Measurements from ENCODE around the gene UGT1A7.

The UGT1A7 gene

GRCh38 chr2:233773854-233774253, 92.2 kb downstream of the UGT1A7 start:
- H3K4me3 Mint-ChIP-seq, result no peak overlapping the region
- ATAC-seq (replicated peaks), result no peak
- H3K27ac Mint-ChIP-seq, result no peak overlapping the region
- H3K36me3 Mint-ChIP-seq, result peaks cover 6 to 9% of the 10 kb centered on the region in 2 donors
- H3K4me1 Mint-ChIP-seq, result no peaks in the 10 kb centered on the region
- peaks cover 17 to 24% of the 10 kb centered on the region in 2 donors for H3K27me3 Mint-ChIP-seq
- H3K9me3 Mint-ChIP-seq, result peaks cover 9 to 15% of the 10 kb centered on the region in 2 donors
- DNase-seq, result no peak

- H3K4me1 Mint-ChIP-seq, result no peaks in the 10 kb centered on the region
- no peak overlapping the region for H3K27ac Mint-ChIP-seq
- H3K9me3 Mint-ChIP-seq, result peaks cover 9 to 17% of the 10 kb centered on the region in 2 donors
- no peak for ATAC-seq (replicated peaks)
- H3K36me3 Mint-ChIP-seq, result peaks cover 4 to 9% of the 10 kb centered on the region in 2 donors
- DNase-seq, result no peak
- peaks cover 20 to 31% of the 10 kb centered on the region in 2 donors for H3K27me3 Mint-ChIP-seq
- no peak overlapping the region for H3K4me3 Mint-ChIP-seq
Observed at GRCh38 chr2:233775414-233775813, 93.7 kb downstream of the UGT1A7 start.

GRCh38 chr2:233778030-233778429, 96.3 kb downstream of the UGT1A7 start, which contains the start of gene MROH2A:
Gene MROH2A, plus strand, starts transcription at chr2:233778330. Its CDS starts 1,029 bp downstream, at chr2:233779359.
- peaks cover 9 to 21% of the 10 kb centered on the region in 2 donors for H3K9me3 Mint-ChIP-seq
- H3K27ac Mint-ChIP-seq, result no peak within 1 kb of the TSS
- DNase-seq (no peak), ATAC-seq (replicated peaks) (no peak)
- no peaks in the 10 kb centered on the region for H3K4me1 Mint-ChIP-seq
- peaks cover 4 to 9% of the 10 kb centered on the region in 2 donors for H3K36me3 Mint-ChIP-seq
- no peak within 1 kb of the TSS for H3K4me3 Mint-ChIP-seq
- H3K27me3 Mint-ChIP-seq, result peaks cover 30 to 38% of the 10 kb centered on the region in 2 donors

- peaks cover 4 to 9% of the 10 kb centered on the region in 2 donors for H3K36me3 Mint-ChIP-seq
- no peaks in the 10 kb centered on the region for H3K4me1 Mint-ChIP-seq
- DNase-seq (no peak), ATAC-seq (replicated peaks) (no peak)
- peaks cover 9 to 21% of the 10 kb centered on the region in 2 donors for H3K9me3 Mint-ChIP-seq
- H3K4me3 Mint-ChIP-seq, result no peak overlapping the region
- peaks cover 36 to 37% of the 10 kb centered on the region in 2 donors for H3K27me3 Mint-ChIP-seq
- H3K27ac Mint-ChIP-seq, result no peak overlapping the region
Observed at GRCh38 chr2:233779722-233780121, 98.0 kb downstream of the UGT1A7 start.

- no peak for ATAC-seq (replicated peaks)
- Mint-ChIP-seq H3K27ac (no peak overlapping the region), H3K9me3 (peaks cover 8 to 23% of the 10 kb centered on the region in 2 donors), H3K4me1 (no peaks in the 10 kb centered on the region), H3K27me3 (peaks cover 33 to 43% of the 10 kb centered on the region in 2 donors), H3K36me3 (peaks cover 0 to 7% of the 10 kb centered on the region in 2 donors), H3K4me3 (no peak overlapping the region)
- DNase-seq, result no peak
Observed at GRCh38 chr2:233780771-233781170, 99.1 kb downstream of the UGT1A7 start.

- peaks cover 4% of the 10 kb centered on the region in 2 donors for H3K36me3 Mint-ChIP-seq
- H3K4me3 Mint-ChIP-seq, result no peak overlapping the region
- peaks cover 15 to 21% of the 10 kb centered on the region in 2 donors for H3K27me3 Mint-ChIP-seq
- H3K4me1 Mint-ChIP-seq, result no peaks in the 10 kb centered on the region
- ATAC-seq (replicated peaks) (no peak), DNase-seq (no peak)
- H3K9me3 Mint-ChIP-seq, result peaks cover 9 to 11% of the 10 kb centered on the region in 2 donors
- no peak overlapping the region for H3K27ac Mint-ChIP-seq
Observed at GRCh38 chr2:233789554-233789953, 107.9 kb downstream of the UGT1A7 start.

- Mint-ChIP-seq H3K9me3 (peaks cover under 1 to 2% of the 10 kb centered on the region in 2 donors), H3K4me3 (no peak overlapping the region), H3K4me1 (no peaks in the 10 kb centered on the region), H3K27me3 (peaks cover 10 to 15% of the 10 kb centered on the region in 2 donors), H3K36me3 (peaks cover 0 to 1% of the 10 kb centered on the region in 2 donors), H3K27ac (no peak overlapping the region)
- DNase-seq (no peak), ATAC-seq (replicated peaks) (no peak)
Observed at GRCh38 chr2:233791151-233791882, 109.6 kb downstream of the UGT1A7 start.

- H3K27ac Mint-ChIP-seq, result no peak overlapping the region
Observed at GRCh38 chr2:233791883-233792329, 110.2 kb downstream of the UGT1A7 start.

GRCh38 chr2:233792720-233793119, 111.0 kb downstream of the UGT1A7 start:
- peaks cover 10 to 15% of the 10 kb centered on the region in 2 donors for H3K27me3 Mint-ChIP-seq
- H3K36me3 Mint-ChIP-seq, result no peaks in the 10 kb centered on the region
- no peak for DNase-seq
- H3K27ac Mint-ChIP-seq, result no peak overlapping the region
- no peak for ATAC-seq (replicated peaks)
- no peaks in the 10 kb centered on the region for H3K4me1 Mint-ChIP-seq
- no peaks in the 10 kb centered on the region for H3K9me3 Mint-ChIP-seq
- H3K4me3 Mint-ChIP-seq, result no peak overlapping the region

More at GRCh38 chr2:233791883-233792329, 110.2 kb downstream of the UGT1A7 start:
- Mint-ChIP-seq H3K27me3 (peaks cover 10 to 15% of the 10 kb centered on the region in 2 donors), H3K4me1 (no peaks in the 10 kb centered on the region), H3K36me3 (no peaks in the 10 kb centered on the region), H3K9me3 (no peaks in the 10 kb centered on the region), H3K4me3 (no peak overlapping the region)
- DNase-seq, result no peak
- ATAC-seq (replicated peaks), result no peak

- ATAC-seq (replicated peaks) (no peak), DNase-seq (no peak)
- Mint-ChIP-seq H3K27me3 (peaks cover 10 to 15% of the 10 kb centered on the region in 2 donors), H3K9me3 (no peaks in the 10 kb centered on the region), H3K36me3 (no peaks in the 10 kb centered on the region), H3K4me1 (no peaks in the 10 kb centered on the region), H3K4me3 (no peak overlapping the region), H3K27ac (no peak overlapping the region)
Observed at GRCh38 chr2:233793465-233794127, 111.9 kb downstream of the UGT1A7 start.

- H3K27ac Mint-ChIP-seq, result no peak overlapping the region
- no peak for ATAC-seq (replicated peaks)
- no peaks in the 10 kb centered on the region for H3K4me1 Mint-ChIP-seq
- H3K4me3 Mint-ChIP-seq, result no peak overlapping the region
- H3K9me3 Mint-ChIP-seq, result no peaks in the 10 kb centered on the region
- DNase-seq, result no peak
- no peaks in the 10 kb centered on the region for H3K36me3 Mint-ChIP-seq
- peaks cover 8 to 15% of the 10 kb centered on the region in 2 donors for H3K27me3 Mint-ChIP-seq
Observed at GRCh38 chr2:233794128-233794658, 112.5 kb downstream of the UGT1A7 start.

GRCh38 chr2:233795735-233796171, 114.1 kb downstream of the UGT1A7 start:
- no peaks in the 10 kb centered on the region for H3K36me3 Mint-ChIP-seq
- ATAC-seq (replicated peaks) (no peak), DNase-seq (no peak)
- H3K27ac Mint-ChIP-seq, result no peak overlapping the region
- H3K4me3 Mint-ChIP-seq, result no peak overlapping the region
- no peaks in the 10 kb centered on the region for H3K9me3 Mint-ChIP-seq
- H3K27me3 Mint-ChIP-seq, result peaks cover 5 to 15% of the 10 kb centered on the region in 2 donors
- H3K4me1 Mint-ChIP-seq, result no peaks in the 10 kb centered on the region

- ATAC-seq (replicated peaks) (no peak), DNase-seq (no peak)
- Mint-ChIP-seq H3K36me3 (no peaks in the 10 kb centered on the region), H3K4me3 (no peak overlapping the region), H3K27ac (no peak overlapping the region), H3K9me3 (no peaks in the 10 kb centered on the region), H3K4me1 (peaks cover 0 to 3% of the 10 kb centered on the region in 2 donors), H3K27me3 (peaks cover 3 to 10% of the 10 kb centered on the region in 2 donors)
Observed at GRCh38 chr2:233796254-233796653, 114.6 kb downstream of the UGT1A7 start.

- H3K36me3 Mint-ChIP-seq, result no peaks in the 10 kb centered on the region
- ATAC-seq (replicated peaks) (no peak), DNase-seq (no peak)
- peaks cover 9 to 18% of the 10 kb centered on the region in 2 donors for H3K27me3 Mint-ChIP-seq
- no peak overlapping the region for H3K27ac Mint-ChIP-seq
- H3K9me3 Mint-ChIP-seq, result no peaks in the 10 kb centered on the region
- H3K4me1 Mint-ChIP-seq, result peaks cover 2 to 9% of the 10 kb centered on the region in 2 donors
- H3K4me3 Mint-ChIP-seq, result no peak overlapping the region
Observed at GRCh38 chr2:233798335-233799086, 116.8 kb downstream of the UGT1A7 start.
